ENCODE data around the gene TBXAS1.

TBXAS1 gene

DNA sequence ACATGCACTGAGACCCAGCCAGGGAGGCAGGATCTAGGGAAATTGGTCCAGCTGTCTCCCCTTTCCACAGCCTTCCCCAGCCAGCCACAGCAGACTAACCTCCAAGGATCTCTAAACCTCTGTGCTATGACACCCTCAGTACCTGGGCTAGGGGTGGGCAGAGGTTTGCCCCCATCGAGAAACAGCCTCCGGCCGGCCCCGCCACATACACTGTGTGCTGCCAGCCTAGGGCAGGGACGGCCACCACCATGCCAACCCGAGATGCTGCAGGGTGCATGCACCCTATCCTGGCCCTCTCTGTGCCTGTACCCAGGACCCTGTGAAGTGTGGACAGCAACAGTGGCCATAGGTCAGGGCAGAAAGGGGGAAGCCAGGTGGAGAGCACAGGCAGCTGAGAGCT lies 175.6 kb downstream of the TBXAS1 start:
- no peak for DNase-seq (ENCODE audit: low read depth)

DNA sequence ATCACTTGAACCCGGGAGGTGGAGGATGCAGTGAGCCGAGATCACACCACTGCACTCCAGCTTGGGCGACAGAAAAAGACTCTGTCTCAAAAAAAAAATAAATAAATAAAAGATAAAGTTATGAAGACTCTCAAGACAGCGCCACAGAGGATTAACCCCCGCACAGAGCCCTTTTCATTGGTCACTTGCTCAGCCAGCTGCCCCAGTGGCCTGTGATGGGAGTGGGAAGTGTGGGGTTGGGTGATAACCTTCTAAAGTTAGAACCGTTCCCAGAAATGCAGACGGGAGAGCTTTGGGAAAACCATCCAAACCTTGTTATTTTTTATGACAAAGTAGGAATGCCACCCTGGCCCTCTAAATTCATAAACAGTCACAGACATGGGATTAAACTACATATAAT lies 176.3 kb downstream of the TBXAS1 start:
- DNase-seq (ENCODE audit: low read depth): no peak

DNA sequence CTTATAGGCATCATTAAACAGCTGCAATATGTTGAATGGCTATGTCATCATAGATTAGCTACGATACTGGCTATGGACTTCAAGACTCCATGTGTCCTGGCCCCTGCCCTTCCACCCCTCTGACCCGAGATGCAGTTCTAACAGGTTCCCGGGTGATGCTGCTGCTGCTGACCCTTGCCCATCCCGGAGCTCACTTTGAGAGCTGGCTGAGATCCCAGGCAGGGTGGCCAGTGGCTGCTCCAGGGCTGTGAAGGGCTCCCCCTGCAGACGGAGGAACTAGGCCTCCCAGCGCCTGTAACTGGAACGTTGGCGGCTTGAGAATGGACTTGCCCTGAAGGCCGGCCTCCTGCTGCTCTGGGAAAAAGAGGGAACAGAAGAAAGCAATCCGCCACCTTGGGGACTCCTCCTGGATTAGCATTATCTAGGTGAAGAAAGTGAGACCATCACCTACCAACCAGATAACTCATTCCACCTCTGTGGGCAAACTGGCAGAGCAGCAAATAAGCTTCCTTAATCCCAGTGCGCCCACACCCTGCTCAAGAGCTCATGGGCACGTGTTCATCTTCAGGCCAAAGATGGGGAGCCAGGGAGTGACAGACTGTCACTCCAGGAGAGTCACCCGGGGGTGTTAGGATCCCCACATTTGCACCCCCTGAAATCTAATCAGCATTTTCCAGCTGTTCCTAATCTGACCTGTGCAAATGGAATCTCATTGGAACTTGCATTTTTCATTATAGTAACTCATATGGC lies 176.9 kb downstream of the TBXAS1 start:
- no peak for DNase-seq (ENCODE audit: low read depth)

- no peak for DNase-seq (ENCODE audit: low read depth)
Observed at GRCh38 chr7:140006600-140006999, 177.5 kb downstream of the TBXAS1 start.

DNA sequence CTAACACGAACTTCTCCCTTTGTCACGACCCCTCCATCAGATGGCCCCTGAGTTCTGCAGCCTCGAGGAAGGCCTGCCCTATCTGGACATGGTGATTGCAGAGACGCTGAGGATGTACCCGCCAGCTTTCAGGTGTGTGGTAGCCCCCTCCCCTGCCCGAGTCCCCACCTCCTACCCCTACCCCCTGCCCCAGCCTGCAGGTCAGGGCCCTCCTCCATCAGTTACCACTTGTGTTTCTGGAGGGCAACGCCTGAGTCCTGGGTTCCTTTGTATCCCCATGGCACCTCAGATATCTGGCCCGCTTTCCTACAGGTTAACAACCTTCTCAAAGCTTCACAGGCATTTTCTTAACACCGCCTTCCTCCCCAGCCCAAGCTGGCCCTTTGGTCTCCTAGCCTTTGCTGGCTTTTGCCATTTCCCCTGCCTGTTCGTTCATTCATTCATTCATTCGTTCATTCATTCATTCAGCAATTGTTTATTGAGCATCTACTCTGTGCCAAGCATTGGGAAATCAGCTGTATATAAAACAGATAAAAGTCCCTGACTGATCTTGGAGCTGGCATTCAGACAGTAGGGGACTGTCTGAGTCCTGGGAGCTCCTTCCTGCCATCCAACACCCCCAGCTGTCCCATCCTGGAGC lies 178.1 kb downstream of the TBXAS1 start:
- no peak for DNase-seq (ENCODE audit: low read depth)

GRCh38 chr7:140008755-140009610 lies 179.9 kb downstream of the TBXAS1 start:
- DNase-seq (ENCODE audit: low read depth): no peak

GRCh38 chr7:140009735-140010134 lies 180.7 kb downstream of the TBXAS1 start:
- no peak for DNase-seq (ENCODE audit: low read depth)

GRCh38 chr7:140010194-140010895 lies 181.3 kb downstream of the TBXAS1 start:
- no peak for DNase-seq (ENCODE audit: low read depth)

DNA sequence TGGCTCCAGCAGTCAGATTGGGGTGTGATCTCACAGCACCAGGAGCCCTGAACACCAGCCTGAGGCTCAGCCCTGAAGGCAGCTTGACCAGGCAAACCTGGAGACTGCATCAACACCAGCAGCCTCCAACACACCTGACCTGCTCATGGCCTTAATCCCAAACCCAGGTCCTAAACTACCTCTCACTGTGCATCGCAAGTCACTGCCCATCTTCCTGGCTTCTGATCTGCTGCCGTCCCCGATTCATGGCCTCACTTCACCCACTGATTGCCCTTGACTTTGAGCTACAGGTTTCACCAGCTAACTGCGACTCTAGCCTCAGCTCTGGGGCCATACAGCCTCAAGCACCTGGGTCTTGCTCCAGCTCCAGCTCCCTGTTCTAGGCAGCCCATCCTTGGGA lies 184.6 kb downstream of the TBXAS1 start:
- DNase-seq (ENCODE audit: low read depth): no peak

DNA sequence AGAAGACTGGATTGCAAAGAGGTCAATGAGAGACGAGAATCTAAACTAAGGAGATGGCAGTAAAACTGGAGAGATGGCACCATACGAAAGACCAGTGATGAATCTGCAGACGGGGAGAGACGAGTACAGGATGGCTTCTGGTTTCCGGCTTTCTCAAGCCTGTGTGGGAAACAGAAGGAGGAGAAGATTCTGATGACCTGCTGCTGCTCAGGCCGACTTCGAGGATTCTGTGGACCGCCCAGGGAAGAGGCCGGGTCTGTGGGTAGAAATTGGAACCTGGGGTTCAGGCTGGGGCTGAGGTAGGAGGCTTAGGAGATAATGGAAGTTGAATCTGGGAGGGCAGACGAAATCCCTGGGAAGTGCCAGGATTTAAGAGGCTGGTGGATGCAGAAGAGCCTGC lies 185.1 kb downstream of the TBXAS1 start:
- no peak for DNase-seq (ENCODE audit: low read depth)

- DNase-seq (ENCODE audit: low read depth): no peak
Observed at GRCh38 chr7:140015471-140015970, 186.5 kb downstream of the TBXAS1 start.

DNA sequence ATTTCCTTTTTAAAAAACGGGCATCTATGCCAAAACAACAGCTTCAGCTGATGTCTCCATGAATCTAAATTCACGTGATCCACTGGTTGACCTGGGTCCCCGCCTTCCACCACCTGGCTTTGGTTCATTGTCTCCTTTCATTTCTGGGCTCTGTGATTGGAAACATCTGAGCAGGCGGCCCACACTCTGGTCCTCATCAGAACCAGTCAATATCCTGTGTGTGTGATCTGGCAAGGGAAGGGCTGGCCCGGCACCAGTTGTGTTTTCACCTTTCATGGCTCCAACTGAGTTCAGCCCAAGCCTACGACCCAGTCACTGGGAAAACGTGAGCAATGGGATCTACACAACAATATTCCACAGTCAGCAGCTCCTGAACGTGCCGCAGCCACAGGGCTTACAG lies 187.5 kb downstream of the TBXAS1 start:
- DNase-seq (ENCODE audit: low read depth): no peak

- no peak for DNase-seq (ENCODE audit: low read depth)
Observed at GRCh38 chr7:140017034-140017433, 188.0 kb downstream of the TBXAS1 start.

- no peak for DNase-seq (ENCODE audit: low read depth)
Observed at GRCh38 chr7:140017543-140017942, 188.5 kb downstream of the TBXAS1 start.

DNA sequence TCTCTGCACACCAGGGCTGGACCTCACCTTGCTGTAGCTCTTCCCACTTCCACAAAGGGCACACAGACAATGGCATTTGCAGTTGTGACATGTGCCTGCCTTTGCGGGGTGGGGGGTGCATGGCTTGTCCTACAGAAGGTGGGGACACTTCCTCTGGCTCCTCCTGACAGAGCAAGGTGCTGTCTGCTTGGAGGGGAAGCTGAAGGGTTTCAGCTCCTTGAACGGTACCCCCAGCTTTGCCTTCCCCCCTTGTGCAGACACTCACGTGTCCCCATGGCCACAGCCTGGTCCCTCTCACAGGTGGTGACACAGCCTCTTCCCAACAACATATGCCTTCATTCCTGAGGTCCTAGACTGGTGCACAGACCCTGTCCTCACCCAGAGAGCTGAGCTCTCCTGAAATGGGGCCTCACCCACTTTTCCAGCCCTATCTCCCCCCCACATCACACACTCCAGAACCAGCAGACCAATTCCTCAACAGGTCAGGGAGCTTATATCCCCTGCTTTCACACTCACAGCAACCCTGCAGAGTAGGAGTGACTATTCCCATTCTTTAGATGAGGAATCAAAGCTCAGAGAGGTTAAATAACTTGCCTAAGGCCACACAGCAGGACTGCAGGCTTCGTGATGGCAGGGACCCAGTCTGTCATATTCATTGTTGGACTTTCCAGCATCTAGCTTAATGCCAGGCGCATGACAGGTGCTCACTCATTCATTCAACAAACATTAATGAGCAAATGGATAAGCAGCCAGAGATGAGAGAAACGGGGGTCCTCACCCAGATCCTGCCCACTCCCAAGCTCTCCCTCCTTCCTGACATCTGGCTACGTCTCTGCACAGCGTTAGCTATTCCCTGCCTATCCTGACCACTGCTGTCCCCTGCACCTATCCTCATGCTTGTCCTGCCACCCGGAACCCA lies 189.3 kb downstream of the TBXAS1 start:
- no peak for DNase-seq (ENCODE audit: low read depth)

DNA sequence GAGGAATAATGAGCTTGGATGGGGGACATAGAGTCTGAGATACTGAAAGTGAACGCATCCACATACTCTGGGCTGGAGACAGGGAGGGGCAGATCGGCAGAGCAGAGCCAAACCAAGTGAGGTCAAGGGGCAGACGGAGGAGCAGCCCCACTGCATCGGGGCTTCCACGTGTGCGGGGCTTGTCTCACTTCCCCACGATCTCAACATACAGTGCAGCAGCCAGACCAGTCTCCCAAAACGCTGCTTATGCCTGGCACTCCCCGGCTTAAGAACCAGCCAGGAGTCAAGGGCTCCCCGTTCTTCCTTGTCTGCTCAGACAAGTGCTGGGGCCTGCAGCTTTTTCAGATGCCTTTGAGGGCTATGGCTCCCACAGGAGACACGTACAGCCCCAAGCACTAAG lies 190.1 kb downstream of the TBXAS1 start:
- DNase-seq (ENCODE audit: low read depth): no peak

GRCh38 chr7:140019606-140020005 lies 190.5 kb downstream of the TBXAS1 start:
- no peak for DNase-seq (ENCODE audit: low read depth)

- DNase-seq (ENCODE audit: low read depth): no peak
Observed at GRCh38 chr7:140021603-140022002, 192.5 kb downstream of the TBXAS1 start.

GRCh38 chr7:140022582-140023211 lies 193.6 kb downstream of the TBXAS1 start:
- DNase-seq (ENCODE audit: low read depth): no peak

- no peak for DNase-seq (ENCODE audit: low read depth)
Observed at GRCh38 chr7:140023728-140024127, 194.7 kb downstream of the TBXAS1 start.

- DNase-seq (ENCODE audit: low read depth): no peak
Observed at GRCh38 chr7:140024585-140024984, 195.5 kb downstream of the TBXAS1 start.

All from stimulated activated CD8-positive, alpha-beta memory T cell treated with anti-CD3 and anti-CD28 coated beads, Interleukin-15, amount 100 ng/mL, for 1 hour (primary cell).